ENCODE measurements around the gene WNT16.

The WNT16 gene

GRCh38 chr7:121344497-121344896 lies 15.7 kb downstream of the WNT16 start:
- Histone ChIP-seq H3K36me3 (ENCODE audit: insufficient read depth, insufficient read length, low read length) (peaks cover 11% of the 10 kb centered on the region), H3K9ac (ENCODE audit: insufficient read length, low read depth) (no peak overlapping the region), H3K4me1 (ENCODE audit: insufficient read depth, insufficient read length) (no peaks in the 10 kb centered on the region), H3K9me3 (ENCODE audit: insufficient read depth, low read length) (no peaks in the 10 kb centered on the region), H3K27me3 (ENCODE audit: insufficient read depth, insufficient read length) (no peaks in the 10 kb centered on the region), H3K4me3 (ENCODE audit: insufficient read length, low read depth) (no peak overlapping the region)
- TF ChIP-seq SUZ12 (IDR thresholded peaks at IDR 0.05; ENCODE audit: extremely low read depth, insufficient read depth, insufficient read length) (no peak), ZNF274 (IDR thresholded peaks at IDR 0.05; ENCODE audit: low read depth, low read length) (no peak), YY1 (IDR thresholded peaks at IDR 0.05; ENCODE audit: insufficient read depth, insufficient read length) (no peak)
- DNase-seq (ENCODE audit: low read depth, low spot score), result no peak

GRCh38 chr7:121351682-121352081 lies 22.9 kb downstream of the WNT16 start:
- no peak for DNase-seq (ENCODE audit: low read depth, low spot score)
- Histone ChIP-seq H3K4me3 (ENCODE audit: insufficient read length, low read depth) (no peak overlapping the region), H3K9me3 (ENCODE audit: insufficient read depth, low read length) (no peaks in the 10 kb centered on the region), H3K4me1 (ENCODE audit: insufficient read depth, insufficient read length) (no peaks in the 10 kb centered on the region), H3K36me3 (ENCODE audit: insufficient read depth, insufficient read length, low read length) (peaks cover 37% of the 10 kb centered on the region), H3K9ac (ENCODE audit: insufficient read length, low read depth) (no peak overlapping the region), H3K27me3 (ENCODE audit: insufficient read depth, insufficient read length) (no peaks in the 10 kb centered on the region)
- TF ChIP-seq ZNF274 (IDR thresholded peaks at IDR 0.05; ENCODE audit: low read depth, low read length), result no peak
- no peak for TF ChIP-seq SUZ12 (IDR thresholded peaks at IDR 0.05; ENCODE audit: extremely low read depth, insufficient read depth, insufficient read length)
- no peak for TF ChIP-seq YY1 (IDR thresholded peaks at IDR 0.05; ENCODE audit: insufficient read depth, insufficient read length)

GRCh38 chr7:121352323-121352722 lies 23.5 kb downstream of the WNT16 start:
- H3K36me3 ChIP-seq (ENCODE audit: insufficient read depth, insufficient read length, low read length), result peaks cover 31% of the 10 kb centered on the region
- H3K9me3 ChIP-seq (ENCODE audit: insufficient read depth, low read length), result no peaks in the 10 kb centered on the region
- TF ChIP-seq SUZ12 (IDR thresholded peaks at IDR 0.05; ENCODE audit: extremely low read depth, insufficient read depth, insufficient read length) (no peak), YY1 (IDR thresholded peaks at IDR 0.05; ENCODE audit: insufficient read depth, insufficient read length) (no peak), ZNF274 (IDR thresholded peaks at IDR 0.05; ENCODE audit: low read depth, low read length) (no peak)
- H3K27me3 ChIP-seq (ENCODE audit: insufficient read depth, insufficient read length), result no peaks in the 10 kb centered on the region
- no peaks in the 10 kb centered on the region for H3K4me1 ChIP-seq (ENCODE audit: insufficient read depth, insufficient read length)
- no peak for DNase-seq (ENCODE audit: low read depth, low spot score)
- H3K9ac ChIP-seq (ENCODE audit: insufficient read length, low read depth), result no peak overlapping the region
- no peak overlapping the region for H3K4me3 ChIP-seq (ENCODE audit: insufficient read length, low read depth)

- Histone ChIP-seq H3K27me3 (ENCODE audit: insufficient read depth, insufficient read length) (no peaks in the 10 kb centered on the region), H3K4me3 (ENCODE audit: insufficient read length, low read depth) (no peak overlapping the region), H3K4me1 (ENCODE audit: insufficient read depth, insufficient read length) (no peaks in the 10 kb centered on the region), H3K9me3 (ENCODE audit: insufficient read depth, low read length) (no peaks in the 10 kb centered on the region), H3K9ac (ENCODE audit: insufficient read length, low read depth) (no peak overlapping the region), H3K36me3 (ENCODE audit: insufficient read depth, insufficient read length, low read length) (peaks cover 50% of the 10 kb centered on the region)
- TF ChIP-seq SUZ12 (IDR thresholded peaks at IDR 0.05; ENCODE audit: extremely low read depth, insufficient read depth, insufficient read length) (no peak), YY1 (IDR thresholded peaks at IDR 0.05; ENCODE audit: insufficient read depth, insufficient read length) (no peak), ZNF274 (IDR thresholded peaks at IDR 0.05; ENCODE audit: low read depth, low read length) (no peak)
- no peak for DNase-seq (ENCODE audit: low read depth, low spot score)
Observed at GRCh38 chr7:121355574-121355973, 26.8 kb downstream of the WNT16 start.

GRCh38 chr7:121360564-121360963 lies 31.8 kb downstream of the WNT16 start:
- Histone ChIP-seq H3K9ac (ENCODE audit: insufficient read length, low read depth) (no peak overlapping the region), H3K9me3 (ENCODE audit: insufficient read depth, low read length) (no peaks in the 10 kb centered on the region), H3K4me1 (ENCODE audit: insufficient read depth, insufficient read length) (no peaks in the 10 kb centered on the region), H3K4me3 (ENCODE audit: insufficient read length, low read depth) (no peak overlapping the region), H3K36me3 (ENCODE audit: insufficient read depth, insufficient read length, low read length) (peaks cover 59% of the 10 kb centered on the region), H3K27me3 (ENCODE audit: insufficient read depth, insufficient read length) (no peaks in the 10 kb centered on the region)
- no peak for TF ChIP-seq ZNF274 (IDR thresholded peaks at IDR 0.05; ENCODE audit: low read depth, low read length)
- DNase-seq (ENCODE audit: low read depth, low spot score), result no peak

GRCh38 chr7:121366852-121367431 lies 38.1 kb downstream of the WNT16 start:
- Histone ChIP-seq H3K9me3 (ENCODE audit: insufficient read depth, low read length) (no peaks in the 10 kb centered on the region), H3K4me3 (ENCODE audit: insufficient read length, low read depth) (no peak overlapping the region), H3K36me3 (ENCODE audit: insufficient read depth, insufficient read length, low read length) (peaks cover 44% of the 10 kb centered on the region), H3K9ac (ENCODE audit: insufficient read length, low read depth) (no peak overlapping the region), H3K27me3 (ENCODE audit: insufficient read depth, insufficient read length) (no peaks in the 10 kb centered on the region), H3K4me1 (ENCODE audit: insufficient read depth, insufficient read length) (no peaks in the 10 kb centered on the region)
- DNase-seq (ENCODE audit: low read depth, low spot score), result no peak
- TF ChIP-seq ZNF274 (IDR thresholded peaks at IDR 0.05; ENCODE audit: low read depth, low read length) (no peak), SUZ12 (IDR thresholded peaks at IDR 0.05; ENCODE audit: extremely low read depth, insufficient read depth, insufficient read length) (no peak), YY1 (IDR thresholded peaks at IDR 0.05; ENCODE audit: insufficient read depth, insufficient read length) (no peak)

GRCh38 chr7:121369462-121369861 lies 40.7 kb downstream of the WNT16 start:
- TF ChIP-seq SUZ12 (IDR thresholded peaks at IDR 0.05; ENCODE audit: extremely low read depth, insufficient read depth, insufficient read length) (no peak), YY1 (IDR thresholded peaks at IDR 0.05; ENCODE audit: insufficient read depth, insufficient read length) (no peak), ZNF274 (IDR thresholded peaks at IDR 0.05; ENCODE audit: low read depth, low read length) (no peak)
- Histone ChIP-seq H3K9ac (ENCODE audit: insufficient read length, low read depth) (no peak overlapping the region), H3K4me1 (ENCODE audit: insufficient read depth, insufficient read length) (no peaks in the 10 kb centered on the region), H3K36me3 (ENCODE audit: insufficient read depth, insufficient read length, low read length) (peaks cover 38% of the 10 kb centered on the region), H3K9me3 (ENCODE audit: insufficient read depth, low read length) (no peaks in the 10 kb centered on the region), H3K4me3 (ENCODE audit: insufficient read length, low read depth) (no peak overlapping the region), H3K27me3 (ENCODE audit: insufficient read depth, insufficient read length) (no peaks in the 10 kb centered on the region)
- DNase-seq (ENCODE audit: low read depth, low spot score), result no peak

Data from NT2/D1 (cell line).